PC-9 (cell line): ENCODE data around the gene MTLN.
"Not testable (repeated sequence)": the region's sequence is repeated elsewhere in the genome, so short reads cannot be mapped to it uniquely, and the experiment has no call there.

Experiments
- EZH2 ChIP-seq: fragments of 200-600 bp; sonication (generic); IDR thresholded peaks from 2 replicates; pipeline ENCODE4 v1.8.0; 2017; ENCODE audit warnings: antibody characterized with exemption, low read depth
- TF ChIP-seq, protein P1 (sequence below): fragments of 200-600 bp; sonication (generic); conservative IDR thresholded peaks from 2 replicates; pipeline ENCODE4 v1.6.1; 2017; ENCODE audit warnings: mixed run types, antibody characterized with exemption, mild to moderate bottlenecking, moderate library complexity

DNA sequence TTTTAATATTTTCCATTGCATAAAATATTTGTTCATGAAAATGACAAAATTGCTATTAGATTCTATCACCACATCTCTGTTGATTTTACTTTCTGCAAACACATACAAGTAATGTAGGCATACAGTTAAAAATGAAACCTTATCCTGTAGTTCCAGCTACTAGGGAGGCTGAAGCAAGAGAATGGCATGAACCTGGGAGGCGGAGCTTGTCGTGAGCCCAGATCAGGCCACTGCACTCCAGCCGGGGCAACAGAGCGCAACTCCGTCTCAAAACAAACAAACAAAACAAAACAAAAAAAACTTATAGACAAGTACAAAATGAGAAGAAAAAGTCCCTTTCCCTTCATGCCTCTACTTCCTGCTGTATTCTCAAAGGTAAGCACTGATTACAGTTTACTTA lies 22.2 kb upstream of the MTLN start:
- TF ChIP-seq, protein P1, sequence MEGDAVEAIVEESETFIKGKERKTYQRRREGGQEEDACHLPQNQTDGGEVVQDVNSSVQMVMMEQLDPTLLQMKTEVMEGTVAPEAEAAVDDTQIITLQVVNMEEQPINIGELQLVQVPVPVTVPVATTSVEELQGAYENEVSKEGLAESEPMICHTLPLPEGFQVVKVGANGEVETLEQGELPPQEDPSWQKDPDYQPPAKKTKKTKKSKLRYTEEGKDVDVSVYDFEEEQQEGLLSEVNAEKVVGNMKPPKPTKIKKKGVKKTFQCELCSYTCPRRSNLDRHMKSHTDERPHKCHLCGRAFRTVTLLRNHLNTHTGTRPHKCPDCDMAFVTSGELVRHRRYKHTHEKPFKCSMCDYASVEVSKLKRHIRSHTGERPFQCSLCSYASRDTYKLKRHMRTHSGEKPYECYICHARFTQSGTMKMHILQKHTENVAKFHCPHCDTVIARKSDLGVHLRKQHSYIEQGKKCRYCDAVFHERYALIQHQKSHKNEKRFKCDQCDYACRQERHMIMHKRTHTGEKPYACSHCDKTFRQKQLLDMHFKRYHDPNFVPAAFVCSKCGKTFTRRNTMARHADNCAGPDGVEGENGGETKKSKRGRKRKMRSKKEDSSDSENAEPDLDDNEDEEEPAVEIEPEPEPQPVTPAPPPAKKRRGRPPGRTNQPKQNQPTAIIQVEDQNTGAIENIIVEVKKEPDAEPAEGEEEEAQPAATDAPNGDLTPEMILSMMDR: not testable (repeated sequence)
- TF ChIP-seq EZH2: not testable (repeated sequence)
